H9 (cell line): ENCODE measurements around the gene NKX6-2. TPM values are rescaled to one million over a fixed set of nuclear protein-coding genes. Genes with fewer than 3 reads are reported as not detected.

Experiments used
- DNase-seq: peaks from one replicate; pipeline ENCODE4 v3.0.0-alpha.2; 2017
- H2AFZ ChIP-seq: one replicate; pipeline ENCODE4 v1.6.1; 2013; ENCODE audit warnings: mild to moderate bottlenecking, low read length, control low read depth, moderate library complexity
- H2AK5ac ChIP-seq: 2 replicates; pipeline ENCODE4 v1.6.1; 2013; ENCODE audit warnings: low read length, control low read depth, mixed read lengths; ENCODE audit not compliant: insufficient read length
- H2BK120ac ChIP-seq: one replicate; pipeline ENCODE4 v1.6.1; 2013; ENCODE audit warnings: low read depth, mild to moderate bottlenecking, low read length, control low read depth, inconsistent platforms; ENCODE audit not compliant: poor library complexity, severe bottlenecking
- H2BK12ac ChIP-seq: 2 replicates; pipeline ENCODE4 v1.6.1; 2013; ENCODE audit warnings: low read length, control low read depth, mixed read lengths, low read depth; ENCODE audit not compliant: insufficient read length
- H2BK15ac ChIP-seq: 2 replicates; pipeline ENCODE4 v1.6.1; 2013; ENCODE audit warnings: low read depth, low read length, control low read depth
- H2BK20ac ChIP-seq: one replicate; pipeline ENCODE4 v1.6.1; 2013; ENCODE audit warnings: low read depth, mild to moderate bottlenecking, low read length, control low read depth, inconsistent platforms; ENCODE audit not compliant: poor library complexity, severe bottlenecking
- H2BK5ac ChIP-seq: 2 replicates; pipeline ENCODE4 v1.6.1; 2013; ENCODE audit warnings: low read length, control low read depth, mixed read lengths; ENCODE audit not compliant: insufficient read length
- H3K14ac ChIP-seq: 2 replicates; pipeline ENCODE4 v1.6.1; 2013; ENCODE audit warnings: low read length, control low read depth; ENCODE audit not compliant: insufficient read depth
- H3K18ac ChIP-seq: 2 replicates; pipeline ENCODE4 v1.6.1; 2013; ENCODE audit warnings: low read depth, mild to moderate bottlenecking, mixed read lengths, low read length, control low read depth; ENCODE audit not compliant: insufficient read length
- H3K23ac ChIP-seq: 2 replicates; pipeline ENCODE4 v1.6.1; 2013; ENCODE audit warnings: low read length, control low read depth, mixed read lengths, low read depth; ENCODE audit not compliant: insufficient read length
- H3K23me2 ChIP-seq: 2 replicates; pipeline ENCODE4 v1.6.1; 2013; ENCODE audit warnings: low read depth, mild to moderate bottlenecking, mixed read lengths, low read length, control low read depth; ENCODE audit not compliant: insufficient read length, poor library complexity, severe bottlenecking
- H3K27ac ChIP-seq: 2 replicates; pipeline ENCODE4 v1.5.1; 2013; ENCODE audit warnings: low read length, control low read depth, mixed read lengths, low read depth; ENCODE audit not compliant: insufficient read length
- H3K27me3 ChIP-seq: 2 replicates; pipeline ENCODE4 v1.6.1; 2013; ENCODE audit warnings: low read length, control low read depth, inconsistent platforms; ENCODE audit not compliant: insufficient read depth
- H3K4ac ChIP-seq: 2 replicates; pipeline ENCODE4 v1.6.1; 2013; ENCODE audit warnings: low read depth, mild to moderate bottlenecking, control low read depth, inconsistent platforms, low read length, moderate library complexity
- H3K4me1 ChIP-seq: 2 replicates; pipeline ENCODE4 v1.6.1; 2013; ENCODE audit warnings: low read length, control low read depth, inconsistent platforms; ENCODE audit not compliant: insufficient read depth
- H3K4me2 ChIP-seq: 2 replicates; pipeline ENCODE4 v1.6.1; 2013; ENCODE audit warnings: low read length, control low read depth, mixed read lengths; ENCODE audit not compliant: insufficient read length, insufficient read depth
- H3K56ac ChIP-seq: 2 replicates; pipeline ENCODE4 v1.6.1; 2013; ENCODE audit warnings: low read depth, mild to moderate bottlenecking, mixed read lengths, low read length, control low read depth; ENCODE audit not compliant: insufficient read length
- H3K79me1 ChIP-seq: 2 replicates; pipeline ENCODE4 v1.6.1; 2013; ENCODE audit warnings: low read depth, mild to moderate bottlenecking, moderate library complexity, low read length, control low read depth, inconsistent platforms; ENCODE audit not compliant: insufficient read depth, poor library complexity, severe bottlenecking
- H3K79me2 ChIP-seq: 2 replicates; pipeline ENCODE4 v1.6.1; 2013; ENCODE audit warnings: low read length, control low read depth, inconsistent platforms; ENCODE audit not compliant: insufficient read depth
- H3K9ac ChIP-seq: 2 replicates; pipeline ENCODE4 v1.6.1; 2013; ENCODE audit warnings: low read length, control low read depth, mixed read lengths; ENCODE audit not compliant: insufficient read length; ENCODE audit errors: extremely low read depth
- H3K9me3 ChIP-seq: one replicate; pipeline ENCODE4 v1.6.1; 2013; ENCODE audit warnings: low read depth, low read length, inconsistent platforms; ENCODE audit not compliant: control insufficient read depth
- H3T11ph ChIP-seq: one replicate; pipeline ENCODE4 v1.6.1; 2013; ENCODE audit warnings: mild to moderate bottlenecking, low read length, control low read depth, inconsistent platforms
- H4K20me1 ChIP-seq: one replicate; pipeline ENCODE4 v1.6.1; 2013; ENCODE audit not compliant: control insufficient read depth, insufficient read length, insufficient read depth
- H4K5ac ChIP-seq: 2 replicates; pipeline ENCODE4 v1.6.1; 2013; ENCODE audit warnings: low read depth, mild to moderate bottlenecking, mixed read lengths, low read length, control low read depth; ENCODE audit not compliant: insufficient read length
- H4K8ac ChIP-seq: replicated peaks from 2 replicates; pipeline ENCODE4 v1.6.1; 2013; ENCODE audit warnings: low read length, control low read depth, mixed read lengths, low read depth; ENCODE audit not compliant: insufficient read length
- H4K91ac ChIP-seq: 2 replicates; pipeline ENCODE4 v1.6.1; 2013; ENCODE audit warnings: low read depth, mild to moderate bottlenecking, moderate library complexity, mixed read lengths, low read length, control low read depth; ENCODE audit not compliant: insufficient read length
- H3K27ac Mint-ChIP-seq, 3 experiments: 2 replicates in 2 of 3; 3 replicates in 1 of 3; pipeline ENCODE4 v1.8.0; 2020 to 2021; ENCODE audit warnings: mixed read lengths in 3 of 3, mild to moderate bottlenecking in 1 of 3, moderate library complexity in 1 of 3
- H3K27me3 Mint-ChIP-seq: 2 replicates; pipeline ENCODE4 v1.8.0; 2021; ENCODE audit warnings: low read depth, mild to moderate bottlenecking, moderate library complexity, mixed read lengths
- H3K36me3 Mint-ChIP-seq, 3 experiments: 2 replicates in 2 of 3; 3 replicates in 1 of 3; pipeline ENCODE4 v1.8.0; 2020 to 2021; ENCODE audit warnings: low read depth in 3 of 3, mixed read lengths in 3 of 3; ENCODE audit not compliant: insufficient read depth in 1 of 3
- H3K4me1 Mint-ChIP-seq, 2 experiments: 2 replicates each; pipeline ENCODE4 v1.8.0; 2020; ENCODE audit warnings: mixed read lengths in 2 of 2
- H3K4me3 Mint-ChIP-seq, 2 experiments: 2 replicates in 1 of 2; 3 replicates in 1 of 2; pipeline ENCODE4 v1.8.0; 2020 to 2021; ENCODE audit warnings: mild to moderate bottlenecking in 2 of 2, mixed read lengths in 2 of 2, moderate library complexity in 1 of 2
- H3K9me3 Mint-ChIP-seq, 2 experiments: 2 replicates in 1 of 2; 3 replicates in 1 of 2; pipeline ENCODE4 v1.8.0; 2020; ENCODE audit warnings: mild to moderate bottlenecking in 2 of 2, mixed read lengths in 2 of 2, moderate library complexity in 1 of 2
- WGBS: extraction: QIAGEN DNeasy Blood & Tissue Kit; methylation state at CpG from one replicate; pipeline ENCODE4 v1.1.7; 2013; ENCODE audit warnings: missing lambda C conversion rate, low lambda C conversion rate, mixed read lengths; ENCODE audit not compliant: insufficient read length; ENCODE audit errors: extremely low coverage; 5-methylcytosine and 5-hydroxymethylcytosine counted together
- total RNA-seq: library from RNA; stranded (reverse); gene quantifications from 2 replicates; pipeline ENCODE4 v1.2.1, GENCODE V29; 2021
- TF ChIP-seq, protein P1 (sequence below): fragments of 200-600 bp; sonication (generic); conservative IDR thresholded peaks from 3 replicates; pipeline ENCODE4 v1.8.0; 2021; ENCODE audit warnings: antibody characterized with exemption, mild to moderate bottlenecking

The NKX6-2 gene
- total RNA-seq, 1 experiment from 2014 or later, result 0.13 TPM

DNA sequence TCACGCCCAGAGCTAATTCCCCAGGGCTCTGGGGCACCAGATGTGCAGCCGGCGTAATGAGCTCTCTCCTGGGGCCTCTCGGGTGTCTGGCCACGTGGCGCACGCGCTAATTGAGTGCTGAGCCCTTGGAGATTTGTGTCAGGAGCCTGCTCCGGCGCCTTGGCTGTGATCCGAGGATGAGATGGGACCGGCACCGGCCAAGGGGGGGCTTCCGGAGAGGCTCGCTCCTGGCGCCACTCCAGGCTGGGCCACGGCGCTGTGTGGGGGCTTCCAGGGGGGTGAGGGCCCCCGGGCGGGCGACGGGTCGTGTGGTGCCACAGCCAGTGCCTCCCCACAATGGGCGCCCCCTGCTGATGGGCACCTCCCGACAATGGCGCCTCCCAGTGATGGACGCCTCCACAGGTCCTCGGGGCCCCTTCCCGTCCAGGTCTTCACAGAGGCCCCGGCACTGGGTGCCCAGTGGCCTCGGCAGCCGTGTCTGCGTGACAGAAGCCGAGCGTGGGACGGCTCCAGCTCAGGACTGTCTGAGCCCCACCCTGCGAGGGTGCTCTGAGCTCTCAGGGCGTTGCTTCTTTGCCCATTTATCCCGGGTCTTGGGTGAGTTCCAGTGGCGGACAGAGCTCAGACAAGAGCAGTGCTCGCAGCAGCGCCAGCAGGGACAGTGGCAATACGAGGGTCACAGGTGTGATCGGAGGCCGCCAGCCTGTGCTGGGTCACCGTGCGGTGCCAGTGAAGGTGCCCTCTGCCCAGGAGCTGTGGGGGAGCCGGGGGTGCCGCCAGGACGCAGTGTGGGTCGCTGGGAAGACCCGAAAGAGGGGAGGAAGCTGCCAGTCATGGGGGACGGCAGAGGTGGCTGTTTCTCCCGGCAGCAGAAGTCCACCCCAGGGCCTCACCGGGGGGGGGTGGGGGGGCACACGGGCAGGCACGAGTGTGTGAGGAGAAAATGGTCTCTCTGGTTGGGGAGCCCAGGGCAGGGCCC is 8.2 kb upstream of the NKX6-2 start:
- H3K79me1 ChIP-seq, result no peaks in the 10 kb centered on the region
- no peaks in the 10 kb centered on the region for H3K9me3 ChIP-seq
- H2BK12ac ChIP-seq, result no peak overlapping the region
- no peak overlapping the region for H2BK20ac ChIP-seq
- no peak overlapping the region for H3K9ac ChIP-seq
- H4K5ac ChIP-seq, result no peak overlapping the region
- WGBS, result no CpG with 5 or more reads among the region's 57 CpGs
- no peak overlapping the region for H4K91ac ChIP-seq
- no peak overlapping the region for H2BK15ac ChIP-seq
- no peak overlapping the region for H3K18ac ChIP-seq
- DNase-seq, result no peak
- no peak overlapping the region for H3K4me2 ChIP-seq
- H3T11ph ChIP-seq, result no peak overlapping the region
- H3K27ac Mint-ChIP-seq, result no peak overlapping the region
- no peak overlapping the region for H2BK120ac ChIP-seq
- H3K4me1 ChIP-seq, result no peaks in the 10 kb centered on the region
- no peaks in the 10 kb centered on the region for H3K23me2 ChIP-seq
- no peaks in the 10 kb centered on the region for H3K79me2 ChIP-seq
- H2AK5ac ChIP-seq, result no peak overlapping the region
- H3K27me3 Mint-ChIP-seq, result peaks cover 35% of the 10 kb centered on the region
- H3K36me3 Mint-ChIP-seq, result no peaks in the 10 kb centered on the region
- H3K56ac ChIP-seq, result no peak overlapping the region
- TF ChIP-seq, protein P1, sequence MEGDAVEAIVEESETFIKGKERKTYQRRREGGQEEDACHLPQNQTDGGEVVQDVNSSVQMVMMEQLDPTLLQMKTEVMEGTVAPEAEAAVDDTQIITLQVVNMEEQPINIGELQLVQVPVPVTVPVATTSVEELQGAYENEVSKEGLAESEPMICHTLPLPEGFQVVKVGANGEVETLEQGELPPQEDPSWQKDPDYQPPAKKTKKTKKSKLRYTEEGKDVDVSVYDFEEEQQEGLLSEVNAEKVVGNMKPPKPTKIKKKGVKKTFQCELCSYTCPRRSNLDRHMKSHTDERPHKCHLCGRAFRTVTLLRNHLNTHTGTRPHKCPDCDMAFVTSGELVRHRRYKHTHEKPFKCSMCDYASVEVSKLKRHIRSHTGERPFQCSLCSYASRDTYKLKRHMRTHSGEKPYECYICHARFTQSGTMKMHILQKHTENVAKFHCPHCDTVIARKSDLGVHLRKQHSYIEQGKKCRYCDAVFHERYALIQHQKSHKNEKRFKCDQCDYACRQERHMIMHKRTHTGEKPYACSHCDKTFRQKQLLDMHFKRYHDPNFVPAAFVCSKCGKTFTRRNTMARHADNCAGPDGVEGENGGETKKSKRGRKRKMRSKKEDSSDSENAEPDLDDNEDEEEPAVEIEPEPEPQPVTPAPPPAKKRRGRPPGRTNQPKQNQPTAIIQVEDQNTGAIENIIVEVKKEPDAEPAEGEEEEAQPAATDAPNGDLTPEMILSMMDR, result no peak
- no peaks in the 10 kb centered on the region for H3K9me3 Mint-ChIP-seq
- no peak overlapping the region for H3K4me3 Mint-ChIP-seq
- H4K20me1 ChIP-seq, result no peaks in the 10 kb centered on the region
- no peak overlapping the region for H3K14ac ChIP-seq
- no peak overlapping the region for H3K23ac ChIP-seq
- peaks cover 13% of the 10 kb centered on the region; the same call in 1 of the 2 replicates for H3K27me3 ChIP-seq
- no peak overlapping the region for H3K27ac ChIP-seq
- no peak overlapping the region for H2BK5ac ChIP-seq
- H3K4me1 Mint-ChIP-seq, result no peaks in the 10 kb centered on the region
- H2AFZ ChIP-seq, result no peak overlapping the region
- no peak overlapping the region for H4K8ac ChIP-seq
- no peak overlapping the region for H3K4ac ChIP-seq
